Kidney (tissue), 14 donors: Measurements from ENCODE around the gene PNMA6E. TPM values are rescaled to one million over a fixed set of nuclear protein-coding genes. Genes with fewer than 3 reads are reported as not detected.
"Not testable (repeated sequence)": the region's sequence is repeated elsewhere in the genome, so short reads cannot be mapped to it uniquely, and the experiment has no call there.

Experiments
- DNase-seq, 5 donors: peaks; one replicate each; pipeline ENCODE4 v3.0.0-alpha.2; 2013 to 2020
- FAIRE-seq: peaks from 2 replicates; lab custom pipeline; 2012; peaks lifted over from hg19 to GRCh38; lab: Jason Lieb, UNC
- H3K27ac ChIP-seq, 2 donors: one replicate each; pipeline ENCODE4 v1.7.0; 2013; ENCODE audit warnings: low read depth in 2 of 2, low read length in 2 of 2, inconsistent platforms in 1 of 2
- H3K27me3 ChIP-seq: one replicate; pipeline ENCODE4 v1.7.1; 2013; ENCODE audit warnings: low read length, inconsistent platforms; ENCODE audit not compliant: control insufficient read depth, insufficient read depth
- H3K36me3 ChIP-seq, 3 donors: one replicate each; pipeline versions ENCODE4 v1.7.0 to v1.7.1; 2013; ENCODE audit warnings: low read length in 3 of 3, control low read depth in 1 of 3, inconsistent platforms in 1 of 3; ENCODE audit not compliant: insufficient read depth in 3 of 3, control insufficient read depth in 2 of 3
- H3K4me1 ChIP-seq, 3 donors: one replicate each; pipeline versions ENCODE4 v1.7.0 to v1.7.1; 2013; ENCODE audit warnings: low read length in 3 of 3, inconsistent platforms in 1 of 3, low read depth in 1 of 3; ENCODE audit not compliant: control insufficient read depth in 2 of 3, insufficient read depth in 2 of 3
- H3K4me3 ChIP-seq, 3 donors: one replicate each; pipeline versions ENCODE4 v1.7.0 to v1.8.1; 2013; ENCODE audit warnings: low read length in 3 of 3, control low read depth in 1 of 3, inconsistent platforms in 1 of 3
- H3K9ac ChIP-seq, 3 donors: one replicate each; pipeline versions ENCODE4 v1.7.0 to v1.7.1; 2013; ENCODE audit warnings: low read length in 3 of 3, control low read depth in 1 of 3, inconsistent platforms in 1 of 3
- H3K9me3 ChIP-seq, 3 donors: one replicate each; pipeline versions ENCODE4 v1.7.0 to v1.7.1; 2013; ENCODE audit warnings: low read length in 3 of 3, control low read depth in 1 of 3, inconsistent platforms in 1 of 3; ENCODE audit not compliant: control insufficient read depth in 2 of 3, insufficient read depth in 1 of 3
- intact Hi-C: fragments of 100-400 bp; cut with DNase I; formaldehyde crosslinking; loops from one replicate; pipeline ENCODE4 v1.11.1; 2022
- polyA plus RNA-seq: library from polyadenylated mRNA; stranded (reverse); fragments of 350-450 nt; fragmentation: Illumina TruSeq; extraction: RNeasy Lipid Tissue Mini Kit (QIAGEN cat#74804); gene quantifications from one replicate; pipeline ENCODE4 v1.2.3, GENCODE V29; 2014; ENCODE audit warnings: low read depth, low replicate concordance; ENCODE audit not compliant: insufficient read depth
- total RNA-seq: library from RNA; stranded (reverse); fragmentation: NEBNext Ultra II Directional; extraction: Animal tissue kit (Norgen Biotek cat#: 25700); gene quantifications from one replicate; pipeline ENCODE4 v1.2.1, GENCODE V29; 2021
- TF ChIP-seq, protein P1 (sequence below): IDR thresholded peaks from 3 replicates; pipeline ENCODE4 v1.5.1; 2012; ENCODE audit warnings: mild to moderate bottlenecking, moderate library complexity, borderline replicate concordance; ENCODE audit not compliant: insufficient read depth; ENCODE audit errors: extremely low read depth
- donor health status: control.
- donor health status: control.
- donor health status: control.
- donor health status: control.
- donor health status: control.
- donor health status: DM: yes; HTN: yes; CAD: no.
- donor health status: Normal renal cell carcinoma (clear cell type).

The PNMA6E gene
- total and polyA plus RNA-seq, 2 donors from 2014 or later = not detected

GRCh38 chrX:153392642-153393321 is 8.4 kb downstream of the PNMA6E start:
- TF ChIP-seq, protein P1, sequence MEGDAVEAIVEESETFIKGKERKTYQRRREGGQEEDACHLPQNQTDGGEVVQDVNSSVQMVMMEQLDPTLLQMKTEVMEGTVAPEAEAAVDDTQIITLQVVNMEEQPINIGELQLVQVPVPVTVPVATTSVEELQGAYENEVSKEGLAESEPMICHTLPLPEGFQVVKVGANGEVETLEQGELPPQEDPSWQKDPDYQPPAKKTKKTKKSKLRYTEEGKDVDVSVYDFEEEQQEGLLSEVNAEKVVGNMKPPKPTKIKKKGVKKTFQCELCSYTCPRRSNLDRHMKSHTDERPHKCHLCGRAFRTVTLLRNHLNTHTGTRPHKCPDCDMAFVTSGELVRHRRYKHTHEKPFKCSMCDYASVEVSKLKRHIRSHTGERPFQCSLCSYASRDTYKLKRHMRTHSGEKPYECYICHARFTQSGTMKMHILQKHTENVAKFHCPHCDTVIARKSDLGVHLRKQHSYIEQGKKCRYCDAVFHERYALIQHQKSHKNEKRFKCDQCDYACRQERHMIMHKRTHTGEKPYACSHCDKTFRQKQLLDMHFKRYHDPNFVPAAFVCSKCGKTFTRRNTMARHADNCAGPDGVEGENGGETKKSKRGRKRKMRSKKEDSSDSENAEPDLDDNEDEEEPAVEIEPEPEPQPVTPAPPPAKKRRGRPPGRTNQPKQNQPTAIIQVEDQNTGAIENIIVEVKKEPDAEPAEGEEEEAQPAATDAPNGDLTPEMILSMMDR = no peak
- no peak for FAIRE-seq
- no peaks in the 10 kb centered on the region for H3K36me3 ChIP-seq
- intact Hi-C loops = no loop called here
- H3K27ac ChIP-seq = no peak overlapping the region
- DNase-seq = no peak
- H3K4me3 ChIP-seq = no peak overlapping the region
- no peak overlapping the region for H3K9ac ChIP-seq
- H3K4me1 ChIP-seq = no peaks in the 10 kb centered on the region
- H3K9me3 ChIP-seq = peaks cover 0 to 6% (median 0%) of the 10 kb centered on the region in 3 donors
- H3K27me3 ChIP-seq = no peaks in the 10 kb centered on the region

- FAIRE-seq, H3K4me1 ChIP-seq, DNase-seq, H3K9ac ChIP-seq, H3K27ac ChIP-seq, H3K27me3 ChIP-seq, intact Hi-C loops, H3K36me3 ChIP-seq, H3K9me3 ChIP-seq, H3K4me3 ChIP-seq: not testable (repeated sequence)
These were observed 11.7 kb downstream of the PNMA6E start for GRCh38 chrX:153389460-153389768.

GRCh38 chrX:153388722-153389459 is 12.3 kb downstream of the PNMA6E start:
- H3K36me3 ChIP-seq = no peaks in the 10 kb centered on the region
- H3K9me3 ChIP-seq = peaks cover 0 to 6% (median 0%) of the 10 kb centered on the region in 3 donors
- no peak overlapping the region for H3K4me3 ChIP-seq
- no peak overlapping the region for H3K27ac ChIP-seq
- no peaks in the 10 kb centered on the region for H3K4me1 ChIP-seq
- TF ChIP-seq, protein P1 = no peak
- intact Hi-C loops = no loop called here
- no peak for DNase-seq
- no peaks in the 10 kb centered on the region for H3K27me3 ChIP-seq
- no peak overlapping the region for H3K9ac ChIP-seq
- no peak for FAIRE-seq

GRCh38 chrX:153387987-153388721 is 13.0 kb downstream of the PNMA6E start:
- Histone ChIP-seq H3K4me1 (no peaks in the 10 kb centered on the region), H3K9ac (no peak overlapping the region), H3K9me3 (peaks cover 0 to 6% (median 0%) of the 10 kb centered on the region in 3 donors), H3K27ac (no peak overlapping the region), H3K4me3 (no peak overlapping the region), H3K36me3 (no peaks in the 10 kb centered on the region), H3K27me3 (no peaks in the 10 kb centered on the region)
- intact Hi-C loops = no loop called here
- TF ChIP-seq, protein P1 = no peak
- no peak for DNase-seq
- no peak for FAIRE-seq
